Cardiac septum (tissue), 1 donor: ENCODE data around the gene TIA1. TPM values are rescaled to one million over a fixed set of nuclear protein-coding genes. Genes with fewer than 3 reads are reported as not detected.
"Not testable (repeated sequence)": the region's sequence is repeated elsewhere in the genome, so short reads cannot be mapped to it uniquely, and the experiment has no call there.

Experiments
- DNase-seq: peaks from one replicate; pipeline ENCODE4 v3.0.0-alpha.2; 2020; ENCODE audit warnings: low spot score
- intact Hi-C: fragments of 100-400 bp; cut with DNase I; formaldehyde crosslinking; loops from one replicate; pipeline ENCODE4 v1.14.0; 2022
- long read RNA-seq: library from polyadenylated mRNA; unstranded; transcript quantifications from one replicate; pipeline ENCODE4 v2.0.0, GENCODE V29; 2021
- total RNA-seq: library from RNA; stranded (reverse); fragmentation: NEBNext Ultra II Directional; extraction: Animal tissue kit (Norgen Biotek cat#: 25700); gene quantifications from one replicate; pipeline ENCODE4 v1.2.1, GENCODE V29; 2021
- donor health status: DM: no; HTN: no; CAD: no.

TIA1 gene
- total RNA-seq, result 49.4 TPM
- long read RNA-seq, full-length matches to known transcripts, result 15 of 32 reads
- long read RNA-seq, partial matches to known transcripts, result 1 of 32 reads
- long read RNA-seq, other reads (novel, unspliced or antisense), result 16 of 32 reads

GRCh38 chr2:70248181-70248847, at the start of gene TIA1:
Gene TIA1, minus strand, starts transcription at chr2:70248628. Its CDS starts 198 bp downstream, at chr2:70248430.
- peak; percentile 99 for DNase-seq
- intact Hi-C loops, result loop anchor here (1.0 to 5.0 kb wide), 3 partner anchors 45 to 336 kb away; partner anchors contain the start of genes PCBP1 and SNRPG

- DNase-seq, intact Hi-C loops: not testable (repeated sequence)
Observed at GRCh38 chr2:70297828-70298227, 49.4 kb upstream of the TIA1 start.

- DNase-seq, result no peak
- intact Hi-C loops, result no loop called here
Observed at GRCh38 chr2:70283500-70284191, 35.2 kb upstream of the TIA1 start.

GRCh38 chr2:70282439-70282838, 34.0 kb upstream of the TIA1 start:
- intact Hi-C loops, result no loop called here
- no peak for DNase-seq

GRCh38 chr2:70280242-70280798, 31.9 kb upstream of the TIA1 start:
- intact Hi-C loops, result no loop called here

GRCh38 chr2:70270323-70270722, 21.9 kb upstream of the TIA1 start:
- DNase-seq, result no peak
- intact Hi-C loops, result no loop called here

More at GRCh38 chr2:70280242-70280798, 31.9 kb upstream of the TIA1 start:
- no peak for DNase-seq

GRCh38 chr2:70269422-70270302, 21.2 kb upstream of the TIA1 start:
- intact Hi-C loops, DNase-seq: not testable (repeated sequence)

GRCh38 chr2:70266925-70267324, 18.5 kb upstream of the TIA1 start:
- intact Hi-C loops, DNase-seq: not testable (repeated sequence)

- no peak for DNase-seq
- intact Hi-C loops, result no loop called here
Observed at GRCh38 chr2:70261501-70261900, 13.1 kb upstream of the TIA1 start.

GRCh38 chr2:70258532-70258875, 10.1 kb upstream of the TIA1 start:
- DNase-seq, result peak; percentile 82
- intact Hi-C loops, result loop anchor here (1.0 to 2.0 kb wide), 2 partner anchors 35 to 42 kb away; partner anchors contain the start of gene SNRPG

- DNase-seq, result no peak
- intact Hi-C loops, result no loop called here
Observed at GRCh38 chr2:70255637-70256314, 7.3 kb upstream of the TIA1 start.

- intact Hi-C loops, result no loop called here
- no peak for DNase-seq
Observed at GRCh38 chr2:70250434-70250833, 2.0 kb upstream of the TIA1 start.

GRCh38 chr2:70247364-70248180, 856 bp downstream of the TIA1 start:
- intact Hi-C loops, result loop anchor here (1.0 to 5.0 kb wide), 3 partner anchors 46 to 335 kb away; partner anchors contain the start of genes PCBP1 and SNRPG
- DNase-seq, result no peak

GRCh38 chr2:70243806-70244584, 4.4 kb downstream of the TIA1 start:
- intact Hi-C loops, result no loop called here

GRCh38 chr2:70242552-70242951, 5.9 kb downstream of the TIA1 start:
- intact Hi-C loops, result no loop called here
- DNase-seq, result no peak

More at GRCh38 chr2:70243806-70244584, 4.4 kb downstream of the TIA1 start:
- DNase-seq, result no peak

- no peak for DNase-seq
- intact Hi-C loops, result no loop called here
Observed at GRCh38 chr2:70241340-70241739, 7.1 kb downstream of the TIA1 start.

- DNase-seq, result no peak
- intact Hi-C loops, result no loop called here
Observed at GRCh38 chr2:70240599-70240998, 7.8 kb downstream of the TIA1 start.
